Measurements from ENCODE around the gene SCN3B.

GRCh38 chr11:123677510-123677909 lies 23.1 kb upstream of the SCN3B start:
- TF ChIP-seq, protein P1, sequence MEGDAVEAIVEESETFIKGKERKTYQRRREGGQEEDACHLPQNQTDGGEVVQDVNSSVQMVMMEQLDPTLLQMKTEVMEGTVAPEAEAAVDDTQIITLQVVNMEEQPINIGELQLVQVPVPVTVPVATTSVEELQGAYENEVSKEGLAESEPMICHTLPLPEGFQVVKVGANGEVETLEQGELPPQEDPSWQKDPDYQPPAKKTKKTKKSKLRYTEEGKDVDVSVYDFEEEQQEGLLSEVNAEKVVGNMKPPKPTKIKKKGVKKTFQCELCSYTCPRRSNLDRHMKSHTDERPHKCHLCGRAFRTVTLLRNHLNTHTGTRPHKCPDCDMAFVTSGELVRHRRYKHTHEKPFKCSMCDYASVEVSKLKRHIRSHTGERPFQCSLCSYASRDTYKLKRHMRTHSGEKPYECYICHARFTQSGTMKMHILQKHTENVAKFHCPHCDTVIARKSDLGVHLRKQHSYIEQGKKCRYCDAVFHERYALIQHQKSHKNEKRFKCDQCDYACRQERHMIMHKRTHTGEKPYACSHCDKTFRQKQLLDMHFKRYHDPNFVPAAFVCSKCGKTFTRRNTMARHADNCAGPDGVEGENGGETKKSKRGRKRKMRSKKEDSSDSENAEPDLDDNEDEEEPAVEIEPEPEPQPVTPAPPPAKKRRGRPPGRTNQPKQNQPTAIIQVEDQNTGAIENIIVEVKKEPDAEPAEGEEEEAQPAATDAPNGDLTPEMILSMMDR (IDR thresholded peaks at IDR 0.05; ENCODE audit: poor library complexity) = no peak
- TF ChIP-seq EZH2phosphoT487 (IDR thresholded peaks at IDR 0.05; ENCODE audit: low read depth, severe bottlenecking, unreplicated experiment) (no peak), EZH2 (IDR thresholded peaks at IDR 0.05; ENCODE audit: borderline replicate concordance) (no peak)
